ENCODE results near the gene NUTM1.
A peak's percentile ranks its signal among the peaks of the same experiment; 100 is the strongest.

The NUTM1 gene

DNA sequence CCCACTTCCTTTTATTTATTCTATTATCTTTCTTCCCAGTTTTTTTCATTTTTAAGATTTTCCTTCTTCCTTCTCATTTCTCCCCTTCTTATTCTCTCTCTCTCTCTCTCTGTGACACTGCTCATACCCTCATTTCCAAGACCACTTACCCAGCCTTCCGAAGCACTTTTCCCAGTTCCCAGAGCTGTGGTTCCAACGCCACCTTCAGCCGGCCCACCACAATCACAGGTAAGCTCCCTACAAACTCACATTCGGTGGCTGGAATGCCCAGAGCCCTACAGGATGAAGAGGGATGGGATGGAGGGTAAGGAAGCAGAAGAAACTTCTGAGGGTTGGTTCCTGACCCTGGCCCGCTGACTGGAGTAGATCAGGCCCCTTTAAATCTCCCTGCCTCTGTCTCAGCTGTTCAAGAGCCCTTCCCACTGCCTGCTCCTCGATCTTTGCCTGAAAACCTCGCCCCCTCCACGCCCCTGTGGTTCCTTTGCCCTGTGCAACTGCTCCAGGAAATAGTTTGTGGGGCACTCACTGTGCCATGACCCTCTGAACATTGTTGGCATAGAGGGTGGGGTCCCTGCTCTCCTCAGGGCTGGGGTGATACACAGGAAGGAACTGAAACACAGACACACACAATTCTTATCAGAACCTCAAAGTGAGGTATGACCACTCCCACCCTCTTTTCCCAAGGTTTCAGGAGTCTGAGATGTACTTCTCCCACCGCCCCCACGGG, 19.1 kb downstream of the NUTM1 start:
- CTCF ChIA-PET = interaction anchor here (1.4 to 2.7 kb wide), 2 partner anchors 9 to 19 kb away, joined by 7 to 11 read pairs; partner anchors contain the start of genes NOP10 and NUTM1
- Histone ChIP-seq H3K9me3 (ENCODE audit: control extremely low read depth in 1 of 5, control insufficient read depth in 4 of 5, insufficient read depth in 2 of 5, low read depth in 1 of 5, low read length in 4 of 5) (no peaks in the 10 kb centered on the region), H3K36me3 (ENCODE audit: control insufficient read depth in 4 of 4, insufficient read depth in 4 of 4, low read length in 3 of 4) (peaks cover 6 to 69% (median 46%) of the 10 kb centered on the region in 4 experiments), H3K27ac (ENCODE audit: insufficient read depth in 1 of 2, low read depth in 1 of 2, low read length in 2 of 2, poor library complexity in 1 of 2, severe bottlenecking in 2 of 2) (no peak overlapping the region), H3K4me1 (ENCODE audit: control extremely low read depth in 1 of 4, control insufficient read depth in 4 of 4, insufficient read depth in 4 of 4, low read length in 3 of 4) (peaks cover 2 to 17% (median 11%) of the 10 kb centered on the region in 4 experiments), H3K4me3 (ENCODE audit: control insufficient read depth in 1 of 7, extremely low read depth in 1 of 7, insufficient read depth in 4 of 7, low read depth in 2 of 7, low read length in 6 of 7) (no peak overlapping the region), H3K27me3 (replicated peaks in 2 of 5; ENCODE audit: control insufficient read depth in 4 of 5, insufficient read depth in 5 of 5, low read length in 4 of 5) (no peaks in the 10 kb centered on the region)
- 88% methylated on average over 6 of the region's 10 CpGs for WGBS (ENCODE audit: insufficient coverage)
- DNase-seq = no peak
- POLR2A ChIA-PET = no interaction called here

DNA sequence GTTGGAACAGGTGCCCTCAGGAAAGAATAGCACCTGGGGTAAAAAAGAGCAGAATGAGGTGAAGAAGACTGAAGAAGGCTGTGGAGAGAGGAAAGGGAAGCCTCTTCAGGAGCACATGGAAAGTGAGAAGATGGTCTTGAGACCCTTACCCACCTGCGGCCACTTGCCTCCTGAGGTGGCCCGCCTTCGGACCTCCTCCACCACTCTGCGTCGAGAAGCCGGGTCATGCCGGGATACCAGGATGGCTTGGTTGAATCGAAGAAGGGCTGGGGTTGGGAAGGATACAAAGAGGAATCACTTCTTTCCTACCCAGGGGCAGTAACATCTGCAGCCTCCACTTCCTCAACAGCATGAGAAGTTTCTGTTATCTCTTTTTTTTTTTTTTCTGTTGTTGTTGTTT, 20.9 kb downstream of the NUTM1 start:
- no peak for DNase-seq
- H3K27ac ChIP-seq (ENCODE audit: insufficient read depth in 1 of 2, low read depth in 1 of 2, low read length in 2 of 2, poor library complexity in 1 of 2, severe bottlenecking in 2 of 2) = no peak overlapping the region
- peaks cover 6 to 53% (median 32%) of the 10 kb centered on the region in 4 experiments for H3K36me3 ChIP-seq (ENCODE audit: control insufficient read depth in 4 of 4, insufficient read depth in 4 of 4, low read length in 3 of 4)
- CTCF ChIA-PET = interaction anchor here (0.6 kb wide), 1 partner anchor 55 kb away, joined by 3 read pairs; no protein-coding TSS in a partner anchor
- no peaks in the 10 kb centered on the region for H3K9me3 ChIP-seq (ENCODE audit: control extremely low read depth in 1 of 5, control insufficient read depth in 4 of 5, insufficient read depth in 2 of 5, low read depth in 1 of 5, low read length in 4 of 5)
- no peak overlapping the region for H3K4me3 ChIP-seq (ENCODE audit: control insufficient read depth in 1 of 7, extremely low read depth in 1 of 7, insufficient read depth in 4 of 7, low read depth in 2 of 7, low read length in 6 of 7)
- POLR2A ChIA-PET = no interaction called here
- H3K27me3 ChIP-seq (replicated peaks in 2 of 5; ENCODE audit: control insufficient read depth in 4 of 5, insufficient read depth in 5 of 5, low read length in 4 of 5) = no peaks in the 10 kb centered on the region
- peaks cover 8 to 27% (median 20%) of the 10 kb centered on the region in 4 experiments for H3K4me1 ChIP-seq (ENCODE audit: control extremely low read depth in 1 of 4, control insufficient read depth in 4 of 4, insufficient read depth in 4 of 4, low read length in 3 of 4)
- 95% methylated on average over 4 of the region's 8 CpGs for WGBS (ENCODE audit: insufficient coverage)

DNA sequence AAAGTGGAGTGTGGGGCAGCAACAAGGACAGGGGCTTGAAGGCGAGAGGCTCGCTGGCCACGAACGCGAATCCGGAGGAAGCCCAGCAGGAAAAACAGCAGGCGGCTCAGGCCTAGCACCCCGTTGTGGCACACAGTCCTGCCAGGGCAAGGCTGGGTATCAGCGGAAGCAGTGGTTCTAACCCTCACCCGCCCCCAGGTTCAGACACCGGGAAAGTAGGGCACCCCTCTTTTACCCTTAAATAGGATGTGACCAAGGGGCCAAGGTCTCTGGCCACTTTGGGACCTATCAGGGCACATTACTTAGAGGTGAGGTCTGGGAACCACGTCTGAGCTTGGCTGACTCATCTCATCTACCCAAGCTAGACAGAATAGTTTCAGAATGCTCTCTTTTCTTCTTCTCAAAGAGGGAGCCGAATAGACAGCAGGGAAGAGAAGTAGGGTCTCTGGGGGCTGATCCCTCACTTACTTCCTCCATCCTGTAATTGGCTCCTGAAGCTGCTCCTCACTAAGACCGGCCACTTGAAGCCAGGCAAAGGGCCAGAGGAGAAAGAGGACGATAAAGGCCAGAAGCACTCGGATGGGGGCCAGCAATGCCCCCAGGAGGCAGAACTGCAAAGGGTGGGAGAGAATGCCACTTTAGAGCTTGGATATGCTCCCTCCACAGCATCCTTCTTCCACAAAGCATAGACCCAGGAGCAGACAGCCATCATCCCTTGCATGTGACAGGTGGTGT, 22.1 kb downstream of the NUTM1 start:
- peak overlapping the region in 1 of 2 experiments; percentile 29 for H3K27ac ChIP-seq (ENCODE audit: insufficient read depth in 1 of 2, low read depth in 1 of 2, low read length in 2 of 2, poor library complexity in 1 of 2, severe bottlenecking in 2 of 2)
- H3K27me3 ChIP-seq (replicated peaks in 2 of 5; ENCODE audit: control insufficient read depth in 4 of 5, insufficient read depth in 5 of 5, low read length in 4 of 5) = no peaks in the 10 kb centered on the region
- ChIA-PET CTCF (interaction anchor here (0.8 to 6.1 kb wide), 4 partner anchors 9 to 123 kb away, joined by 4 to 47 read pairs (median 29); partner anchors contain the start of genes NOP10 and NUTM1), POLR2A (no interaction called here)
- H3K4me1 ChIP-seq (ENCODE audit: control extremely low read depth in 1 of 4, control insufficient read depth in 4 of 4, insufficient read depth in 4 of 4, low read length in 3 of 4) = peaks cover 8 to 27% (median 20%) of the 10 kb centered on the region in 4 experiments
- H3K36me3 ChIP-seq (ENCODE audit: control insufficient read depth in 4 of 4, insufficient read depth in 4 of 4, low read length in 3 of 4) = peaks cover 6 to 41% (median 24%) of the 10 kb centered on the region in 4 experiments
- peak overlapping the region in 5 of 7 experiments; percentile 22 to 98 (median 90) for H3K4me3 ChIP-seq (ENCODE audit: control insufficient read depth in 1 of 7, extremely low read depth in 1 of 7, insufficient read depth in 4 of 7, low read depth in 2 of 7, low read length in 6 of 7)
- H3K9me3 ChIP-seq (ENCODE audit: control extremely low read depth in 1 of 5, control insufficient read depth in 4 of 5, insufficient read depth in 2 of 5, low read depth in 1 of 5, low read length in 4 of 5) = no peaks in the 10 kb centered on the region
- WGBS (ENCODE audit: insufficient coverage) = 91% methylated on average over 15 of the region's 16 CpGs
- peak in 2 of 3 donors; percentile 44 to 47 for DNase-seq

DNA sequence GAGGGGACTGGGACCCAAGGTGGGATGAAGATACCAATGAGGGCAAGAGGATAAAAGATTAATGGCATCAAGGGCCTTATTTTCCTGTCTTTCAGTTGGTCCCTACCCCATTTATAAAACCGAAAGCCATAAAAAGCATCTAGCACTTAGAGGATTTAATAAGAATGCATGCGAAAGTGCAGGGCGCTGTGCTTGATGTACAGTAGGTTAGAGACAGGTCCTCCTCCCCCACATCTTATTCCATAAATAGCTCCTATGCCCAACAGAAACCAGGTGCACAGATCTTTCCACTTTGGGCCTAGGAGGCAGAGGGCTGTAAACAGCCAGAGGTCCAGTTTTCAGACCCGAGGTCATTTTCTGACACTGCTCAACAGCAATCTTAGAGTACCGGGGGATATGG, 22.7 kb downstream of the NUTM1 start:
- ChIA-PET CTCF (interaction anchor here (0.8 to 6.1 kb wide), 5 partner anchors 9 to 124 kb away, joined by 4 to 47 read pairs (median 24); partner anchors contain the start of genes NOP10 and NUTM1), POLR2A (interaction anchor here (0.7 kb wide), 1 partner anchor 27 kb away, joined by 4 read pairs; no protein-coding TSS in a partner anchor)
- WGBS (ENCODE audit: insufficient coverage) = 90% methylated on average over 2 of the region's 5 CpGs
- Histone ChIP-seq H3K9me3 (ENCODE audit: control extremely low read depth in 1 of 5, control insufficient read depth in 4 of 5, insufficient read depth in 2 of 5, low read depth in 1 of 5, low read length in 4 of 5) (no peaks in the 10 kb centered on the region), H3K4me3 (ENCODE audit: control insufficient read depth in 1 of 7, extremely low read depth in 1 of 7, insufficient read depth in 4 of 7, low read depth in 2 of 7, low read length in 6 of 7) (peak overlapping the region; percentile 44 to 98 (median 90)), H3K27me3 (replicated peaks in 2 of 5; ENCODE audit: control insufficient read depth in 4 of 5, insufficient read depth in 5 of 5, low read length in 4 of 5) (no peaks in the 10 kb centered on the region), H3K36me3 (ENCODE audit: control insufficient read depth in 4 of 4, insufficient read depth in 4 of 4, low read length in 3 of 4) (peaks cover 6 to 35% (median 21%) of the 10 kb centered on the region in 4 experiments), H3K4me1 (ENCODE audit: control extremely low read depth in 1 of 4, control insufficient read depth in 4 of 4, insufficient read depth in 4 of 4, low read length in 3 of 4) (peaks cover 8 to 27% (median 20%) of the 10 kb centered on the region in 4 experiments), H3K27ac (ENCODE audit: insufficient read depth in 1 of 2, low read depth in 1 of 2, low read length in 2 of 2, poor library complexity in 1 of 2, severe bottlenecking in 2 of 2) (peak overlapping the region in 1 of 2 experiments; percentile 29)
- DNase-seq = peak in 2 of 3 donors; percentile 19 to 29

DNA sequence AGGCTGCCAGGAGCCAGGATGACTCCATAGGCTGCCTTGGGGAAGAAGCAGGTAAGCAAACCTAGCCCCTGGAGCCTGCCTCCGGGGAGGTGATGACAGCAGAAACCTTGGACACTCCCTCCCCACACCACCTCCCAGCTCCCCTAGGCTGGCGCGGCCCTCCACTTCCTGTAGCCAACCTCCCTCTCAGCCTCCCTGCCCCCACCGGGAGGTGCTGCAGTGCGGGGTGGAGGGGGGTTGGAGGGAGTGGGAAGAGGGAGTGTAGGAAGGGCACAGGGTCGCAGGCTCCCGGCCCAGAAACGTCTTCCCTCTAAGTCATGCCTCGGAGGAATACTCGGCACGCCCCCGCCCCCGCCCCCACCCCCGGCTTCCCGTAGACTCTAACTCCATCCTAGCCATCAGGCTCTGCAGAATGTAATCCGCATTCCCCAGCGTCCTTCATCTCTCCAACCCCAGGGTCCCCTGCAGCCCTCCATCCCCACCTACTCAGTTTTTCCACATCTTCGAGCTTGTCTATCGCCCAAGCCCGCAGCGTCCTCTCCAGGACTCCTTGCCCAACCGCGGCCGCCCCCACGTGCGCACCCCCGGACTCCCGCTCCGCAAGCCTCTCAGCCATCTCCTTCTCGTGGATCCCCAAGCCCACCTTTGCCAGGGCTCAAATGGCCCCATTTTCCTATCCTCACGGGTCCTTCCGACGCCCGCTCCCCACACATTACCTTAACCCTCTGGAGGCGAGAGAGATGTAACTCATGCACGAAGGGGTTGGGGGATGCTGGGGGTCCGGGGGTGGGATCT, 23.4 kb downstream of the NUTM1 start:
- 1% methylated on average over 17 of the region's 37 CpGs for WGBS (ENCODE audit: insufficient coverage)
- DNase-seq = peak in 2 of 3 donors; percentile 29 to 40
- Histone ChIP-seq H3K27me3 (replicated peaks in 2 of 5; ENCODE audit: control insufficient read depth in 4 of 5, insufficient read depth in 5 of 5, low read length in 4 of 5) (no peaks in the 10 kb centered on the region), H3K4me3 (ENCODE audit: control insufficient read depth in 1 of 7, extremely low read depth in 1 of 7, insufficient read depth in 4 of 7, low read depth in 2 of 7, low read length in 6 of 7) (peak overlapping the region; percentile 44 to 98 (median 90)), H3K4me1 (ENCODE audit: control extremely low read depth in 1 of 4, control insufficient read depth in 4 of 4, insufficient read depth in 4 of 4, low read length in 3 of 4) (peaks cover 8 to 27% (median 20%) of the 10 kb centered on the region in 4 experiments), H3K27ac (ENCODE audit: insufficient read depth in 1 of 2, low read depth in 1 of 2, low read length in 2 of 2, poor library complexity in 1 of 2, severe bottlenecking in 2 of 2) (peak overlapping the region in 1 of 2 experiments; percentile 29), H3K9me3 (ENCODE audit: control extremely low read depth in 1 of 5, control insufficient read depth in 4 of 5, insufficient read depth in 2 of 5, low read depth in 1 of 5, low read length in 4 of 5) (no peaks in the 10 kb centered on the region), H3K36me3 (ENCODE audit: control insufficient read depth in 4 of 4, insufficient read depth in 4 of 4, low read length in 3 of 4) (peaks cover 4 to 29% (median 15%) of the 10 kb centered on the region in 4 experiments)
- POLR2A ChIA-PET = interaction anchor here (0.7 to 2.4 kb wide), 3 partner anchors 23 to 125 kb away, joined by 3 to 12 read pairs (median 4); partner anchors contain the start of genes NOP10 and NUTM1
- CTCF ChIA-PET = interaction anchor here (0.7 to 6.1 kb wide), 17 partner anchors 10 to 217 kb away, joined by 3 to 47 read pairs (median 6); partner anchors contain the start of gene GOLGA8B

Data from common myeloid progenitor, CD34-positive (primary cell).